ENCODE measurements around the gene SMPD4. TPM values are rescaled to one million over a fixed set of nuclear protein-coding genes. Genes with fewer than 3 reads are reported as not detected.
"Not testable (repeated sequence)": the region's sequence is repeated elsewhere in the genome, so short reads cannot be mapped to it uniquely, and the experiment has no call there.

Gene SMPD4
- total RNA-seq, 4 donors from 2014 or later, result 34.1 to 50.6 (median 40.6) TPM

DNA sequence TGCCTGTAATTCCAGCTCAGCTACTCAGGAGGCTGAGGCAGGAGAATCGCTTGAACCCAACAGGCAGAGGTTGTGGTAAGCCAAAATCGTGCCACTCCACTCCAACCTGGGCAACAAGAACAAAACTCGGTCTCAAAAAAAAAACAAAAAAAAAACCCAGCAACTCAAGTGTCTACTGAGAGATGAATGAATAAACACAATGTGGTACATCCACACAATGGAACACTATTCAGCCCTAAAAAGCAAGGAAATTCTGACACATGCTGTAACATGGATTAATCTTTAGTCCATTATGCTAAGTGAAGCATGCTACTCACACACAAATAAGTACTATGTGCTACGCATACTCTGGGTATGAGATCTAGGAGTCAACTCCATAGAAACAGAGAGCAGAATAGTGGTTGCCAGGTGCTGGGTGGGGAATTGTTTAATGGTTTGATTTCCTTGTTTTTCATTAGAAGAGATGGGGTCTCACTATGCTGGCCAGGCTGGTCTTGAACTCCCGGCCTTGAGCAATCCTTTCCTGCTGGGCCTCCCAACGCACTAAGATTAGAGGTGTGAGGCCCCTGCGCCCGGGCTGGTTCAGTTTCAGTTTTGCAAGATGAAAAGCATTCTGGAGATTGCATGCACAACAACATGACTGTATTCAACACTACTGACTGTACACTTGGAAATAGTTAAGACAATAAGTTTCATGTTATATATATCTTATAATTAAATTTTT lies 15.9 kb downstream of the SMPD4 start:
- DNase-seq, result no peak
- Histone ChIP-seq H3K4me3 (no peak overlapping the region), H3K4me1 (no peaks in the 10 kb centered on the region), H3K27ac (no peak overlapping the region), H3K36me3 (peaks cover 10 to 100% (median 28%) of the 10 kb centered on the region in 3 donors), H3K27me3 (no peaks in the 10 kb centered on the region), H3K9me3 (no peaks in the 10 kb centered on the region)
- TF ChIP-seq, protein P1, sequence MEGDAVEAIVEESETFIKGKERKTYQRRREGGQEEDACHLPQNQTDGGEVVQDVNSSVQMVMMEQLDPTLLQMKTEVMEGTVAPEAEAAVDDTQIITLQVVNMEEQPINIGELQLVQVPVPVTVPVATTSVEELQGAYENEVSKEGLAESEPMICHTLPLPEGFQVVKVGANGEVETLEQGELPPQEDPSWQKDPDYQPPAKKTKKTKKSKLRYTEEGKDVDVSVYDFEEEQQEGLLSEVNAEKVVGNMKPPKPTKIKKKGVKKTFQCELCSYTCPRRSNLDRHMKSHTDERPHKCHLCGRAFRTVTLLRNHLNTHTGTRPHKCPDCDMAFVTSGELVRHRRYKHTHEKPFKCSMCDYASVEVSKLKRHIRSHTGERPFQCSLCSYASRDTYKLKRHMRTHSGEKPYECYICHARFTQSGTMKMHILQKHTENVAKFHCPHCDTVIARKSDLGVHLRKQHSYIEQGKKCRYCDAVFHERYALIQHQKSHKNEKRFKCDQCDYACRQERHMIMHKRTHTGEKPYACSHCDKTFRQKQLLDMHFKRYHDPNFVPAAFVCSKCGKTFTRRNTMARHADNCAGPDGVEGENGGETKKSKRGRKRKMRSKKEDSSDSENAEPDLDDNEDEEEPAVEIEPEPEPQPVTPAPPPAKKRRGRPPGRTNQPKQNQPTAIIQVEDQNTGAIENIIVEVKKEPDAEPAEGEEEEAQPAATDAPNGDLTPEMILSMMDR (IDR thresholded peaks at IDR 0.05), result no peak
- TF ChIP-seq POLR2A (IDR thresholded peaks at IDR 0.05), result no peak
- intact Hi-C loops (cut with DNase I), result no loop called here
- 95 to 96% methylated on average over 5 to 8 of the region's 8 CpGs for WGBS, 2 donors

- no peak overlapping the region for H3K27ac ChIP-seq
- intact Hi-C loops (cut with DNase I), result no loop called here
- no peak for DNase-seq
- WGBS, 2 donors, result 93 to 100% methylated on average over 1 to 7 of the region's 9 CpGs
- no peak for TF ChIP-seq POLR2A (IDR thresholded peaks at IDR 0.05)
- TF ChIP-seq, protein P1 (IDR thresholded peaks at IDR 0.05), result no peak
- no peaks in the 10 kb centered on the region for H3K4me1 ChIP-seq
- no peaks in the 10 kb centered on the region for H3K9me3 ChIP-seq
- no peak overlapping the region for H3K4me3 ChIP-seq
- H3K27me3 ChIP-seq, result no peaks in the 10 kb centered on the region
- H3K36me3 ChIP-seq, result peaks cover 10 to 100% (median 20%) of the 10 kb centered on the region in 3 donors
Measured at GRCh38 chr2:130162968-130163367, 18.4 kb downstream of the SMPD4 start.

DNA sequence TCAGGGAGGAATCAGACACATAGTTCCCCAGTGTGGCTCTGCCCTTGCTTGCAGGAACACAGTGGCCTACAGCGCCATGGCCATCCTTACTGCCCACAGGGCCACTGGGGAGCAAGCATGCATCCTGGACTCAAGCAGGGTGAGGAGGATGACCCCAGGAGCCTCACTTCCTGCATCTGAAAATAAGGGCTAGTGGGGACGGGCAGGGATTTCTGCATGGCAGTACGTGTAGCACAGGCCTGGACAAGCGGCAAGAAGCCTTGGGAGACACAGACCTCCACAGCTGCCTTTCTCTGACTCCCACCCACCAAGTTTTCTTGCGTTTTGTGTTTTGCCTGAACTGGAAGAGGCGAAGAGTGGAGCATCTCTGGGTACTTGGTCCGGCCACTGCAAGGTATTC lies 18.9 kb downstream of the SMPD4 start:
- H3K9me3 ChIP-seq; H3K27ac ChIP-seq; H3K4me3 ChIP-seq; DNase-seq; H3K27me3 ChIP-seq; H3K4me1 ChIP-seq; intact Hi-C loops (cut with DNase I): not testable (repeated sequence)
- peaks cover 10 to 95% (median 20%) of the 10 kb centered on the region in 3 donors for H3K36me3 ChIP-seq
- 86 to 100% methylated on average over 2 to 4 of the region's 7 CpGs for WGBS, 2 donors

- WGBS, 2 donors, result 78% methylated on average over 15 to 16 of the region's 25 CpGs
- H3K36me3 ChIP-seq, result peaks cover 10 to 82% (median 20%) of the 10 kb centered on the region in 3 donors
- H3K9me3 ChIP-seq; DNase-seq; intact Hi-C loops (cut with DNase I); H3K27me3 ChIP-seq; H3K4me1 ChIP-seq; H3K27ac ChIP-seq; H3K4me3 ChIP-seq: not testable (repeated sequence)
Measured at GRCh38 chr2:130160838-130161705, 20.3 kb downstream of the SMPD4 start.

DNA sequence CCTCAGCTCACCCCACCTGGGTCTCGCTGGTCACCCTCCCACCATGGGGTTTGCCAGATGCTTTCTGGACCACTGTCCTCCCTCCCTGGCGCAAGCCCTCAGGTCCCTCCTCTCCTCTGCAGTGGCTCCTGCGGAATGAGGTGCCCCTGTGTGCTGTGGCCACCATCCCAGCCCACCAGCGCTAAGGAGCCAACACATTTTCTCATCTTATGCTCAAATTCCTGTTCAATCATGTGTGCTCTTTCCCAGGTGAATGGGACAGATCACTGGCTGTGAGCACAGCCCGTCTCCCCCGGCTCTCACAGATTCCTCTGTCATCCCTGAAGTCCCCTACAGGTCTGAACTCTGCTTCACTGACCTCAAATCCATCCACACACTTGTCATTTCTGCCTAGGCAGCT lies 21.3 kb downstream of the SMPD4 start:
- Histone ChIP-seq H3K27me3 (no peaks in the 10 kb centered on the region), H3K4me1 (no peaks in the 10 kb centered on the region), H3K27ac (no peak overlapping the region), H3K36me3 (peaks cover 10 to 82% (median 20%) of the 10 kb centered on the region in 3 donors), H3K4me3 (no peak overlapping the region), H3K9me3 (no peaks in the 10 kb centered on the region)
- no peak for DNase-seq
- intact Hi-C loops (cut with DNase I), result no loop called here
- 91 to 92% methylated on average over 6 of the region's 6 CpGs for WGBS, 2 donors
- no peak for TF ChIP-seq POLR2A (IDR thresholded peaks at IDR 0.05)
- TF ChIP-seq, protein P1 (IDR thresholded peaks at IDR 0.05), result no peak

DNA sequence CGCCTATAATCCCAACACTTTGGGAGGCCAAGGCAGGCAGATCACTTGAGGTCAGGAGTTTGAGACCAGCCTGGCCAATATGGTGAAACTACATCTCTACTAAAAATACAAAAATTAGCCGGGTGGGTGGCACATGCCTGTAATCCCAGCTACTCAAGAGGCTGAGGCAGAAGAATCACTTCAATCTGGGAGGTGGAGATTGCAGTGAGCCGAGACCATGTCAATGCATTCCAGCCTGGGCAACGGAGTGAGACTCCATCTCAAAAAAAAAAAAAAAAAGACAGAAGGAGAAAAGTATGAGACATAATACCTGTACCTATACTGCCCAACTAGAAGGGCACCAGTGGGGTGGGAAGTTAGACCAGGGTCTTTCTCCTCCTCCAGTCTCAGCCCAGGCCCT lies 22.0 kb downstream of the SMPD4 start:
- 81 to 94% methylated on average over 4 of the region's 4 CpGs for WGBS, 2 donors
- intact Hi-C loops (cut with DNase I); H3K4me1 ChIP-seq; DNase-seq; H3K4me3 ChIP-seq; H3K9me3 ChIP-seq; H3K27ac ChIP-seq; H3K27me3 ChIP-seq: not testable (repeated sequence)
- H3K36me3 ChIP-seq, result peaks cover 8 to 82% (median 18%) of the 10 kb centered on the region in 3 donors

All from esophagus squamous epithelium (tissue), 5 donors.